ENCODE results near the gene GFOD2. TPM values are rescaled to one million over a fixed set of nuclear protein-coding genes. Genes with fewer than 3 reads are reported as not detected.

The GFOD2 gene
- total RNA-seq, 4 donors from 2014 or later: 21.9 to 32.2 (median 24.3) TPM

- in situ Hi-C loops (cut with MboI; ENCODE audit: low pct_ligation_motif_present in 1 of 4, low pct_unique_long_range_greater_than_20kb in 1 of 4, low sequenced_read_pairs in 3 of 4) (no loop called here), intact Hi-C loops (cut with DNase I; ENCODE audit: low total_unique reads) (no loop called here)
- H3K36me3 ChIP-seq: peaks cover 0 to 32% (median 6%) of the 10 kb centered on the region in 4 donors
- TF ChIP-seq POLR2A (IDR thresholded peaks at IDR 0.05): no peak
- no peak for TF ChIP-seq CTCF (IDR thresholded peaks at IDR 0.05)
- no peak for TF ChIP-seq POLR2AphosphoS5 (IDR thresholded peaks at IDR 0.05)
- TF ChIP-seq EP300 (IDR thresholded peaks at IDR 0.05; ENCODE audit: low read depth): no peak
- H3K27ac ChIP-seq: no peak overlapping the region
- WGBS, 2 donors (ENCODE audit: low coverage in 1 of 2): 88% methylated on average over 4 of the region's 4 CpGs; no CpG with 5 or more reads in 1 of the 2 donors
- no peaks in the 10 kb centered on the region for H3K9me3 ChIP-seq
- no peak overlapping the region for H3K4me3 ChIP-seq
- no peaks in the 10 kb centered on the region for H3K27me3 ChIP-seq
- DNase-seq: no peak
- H3K4me1 ChIP-seq: no peaks in the 10 kb centered on the region
Observed at GRCh38 chr16:67731753-67732095, 12.6 kb upstream of the GFOD2 start.

- peaks cover 0 to 32% (median 6%) of the 10 kb centered on the region in 4 donors for H3K36me3 ChIP-seq
- 92 to 93% methylated on average over 6 to 9 of the region's 9 CpGs for WGBS, 2 donors (ENCODE audit: low coverage in 1 of 2)
- no peak for TF ChIP-seq EP300 (IDR thresholded peaks at IDR 0.05; ENCODE audit: low read depth)
- no peak for TF ChIP-seq POLR2AphosphoS5 (IDR thresholded peaks at IDR 0.05)
- no peak for TF ChIP-seq POLR2A (IDR thresholded peaks at IDR 0.05)
- no peak for TF ChIP-seq CTCF (IDR thresholded peaks at IDR 0.05)
- H3K9me3 ChIP-seq: no peaks in the 10 kb centered on the region
- in situ Hi-C loops (cut with MboI; ENCODE audit: low pct_ligation_motif_present in 1 of 4, low pct_unique_long_range_greater_than_20kb in 1 of 4, low sequenced_read_pairs in 3 of 4) (no loop called here), intact Hi-C loops (cut with DNase I; ENCODE audit: low total_unique reads) (no loop called here)
- H3K4me1 ChIP-seq: no peaks in the 10 kb centered on the region
- no peak for DNase-seq
- no peak overlapping the region for H3K4me3 ChIP-seq
- no peak overlapping the region for H3K27ac ChIP-seq
- no peaks in the 10 kb centered on the region for H3K27me3 ChIP-seq
Observed at GRCh38 chr16:67731071-67731752, 12.1 kb upstream of the GFOD2 start.

GRCh38 chr16:67730326-67730725, 11.2 kb upstream of the GFOD2 start:
- Histone ChIP-seq H3K4me3 (no peak overlapping the region), H3K4me1 (no peaks in the 10 kb centered on the region), H3K36me3 (peaks cover 0 to 32% (median 6%) of the 10 kb centered on the region in 4 donors), H3K27me3 (no peaks in the 10 kb centered on the region), H3K9me3 (no peaks in the 10 kb centered on the region), H3K27ac (no peak overlapping the region)
- intact Hi-C loops (cut with DNase I; ENCODE audit: low total_unique reads) (no loop called here), in situ Hi-C loops (cut with MboI; ENCODE audit: low pct_ligation_motif_present in 1 of 4, low pct_unique_long_range_greater_than_20kb in 1 of 4, low sequenced_read_pairs in 3 of 4) (no loop called here)
- 93% methylated on average over 6 of the region's 6 CpGs; no CpG with 5 or more reads in 1 of the 2 donors for WGBS, 2 donors (ENCODE audit: low coverage in 1 of 2)
- TF ChIP-seq POLR2A (IDR thresholded peaks at IDR 0.05) (no peak), EP300 (IDR thresholded peaks at IDR 0.05; ENCODE audit: low read depth) (no peak), POLR2AphosphoS5 (IDR thresholded peaks at IDR 0.05) (no peak), CTCF (IDR thresholded peaks at IDR 0.05) (no peak)
- DNase-seq: no peak

- no peak for DNase-seq
- H3K27me3 ChIP-seq: no peaks in the 10 kb centered on the region
- in situ Hi-C loops (cut with MboI; ENCODE audit: low pct_ligation_motif_present in 1 of 4, low pct_unique_long_range_greater_than_20kb in 1 of 4, low sequenced_read_pairs in 3 of 4): no loop called here
- WGBS, 2 donors (ENCODE audit: low coverage in 1 of 2): 80 to 95% methylated on average over 2 to 14 of the region's 14 CpGs
- no peak for TF ChIP-seq EP300 (IDR thresholded peaks at IDR 0.05; ENCODE audit: low read depth)
- no peak for TF ChIP-seq POLR2A (IDR thresholded peaks at IDR 0.05)
- TF ChIP-seq CTCF (IDR thresholded peaks at IDR 0.05): no peak
- no peak for TF ChIP-seq POLR2AphosphoS5 (IDR thresholded peaks at IDR 0.05)
- no peak overlapping the region for H3K27ac ChIP-seq
- no peak overlapping the region for H3K4me3 ChIP-seq
- intact Hi-C loops (cut with DNase I; ENCODE audit: low total_unique reads): no loop called here
- no peaks in the 10 kb centered on the region for H3K4me1 ChIP-seq
- H3K9me3 ChIP-seq: no peaks in the 10 kb centered on the region
- peaks cover 0 to 32% (median 6%) of the 10 kb centered on the region in 4 donors for H3K36me3 ChIP-seq
Observed at GRCh38 chr16:67729636-67730248, 10.6 kb upstream of the GFOD2 start.

Data from transverse colon (tissue), 4 donors.